Fibroblast of lung (primary cell): ENCODE results near the gene CUBN. TPM values are rescaled to one million over a fixed set of nuclear protein-coding genes. Genes with fewer than 3 reads are reported as not detected.
"Not testable (repeated sequence)": the region's sequence is repeated elsewhere in the genome, so short reads cannot be mapped to it uniquely, and the experiment has no call there.

ENCODE experiments used
- DNase-seq, 2 donors: peaks; one replicate each; pipeline versions ENCODE4 v3.0.0 to v3.0.0-alpha.2; 2010; ENCODE audit warnings: low read depth in 2 of 2
- H2AFZ ChIP-seq: 2 replicates; pipeline ENCODE4 v1.5.1; 2012; ENCODE audit warnings: low read length, control low read depth, inconsistent platforms
- H3K27ac ChIP-seq: 2 replicates; pipeline ENCODE4 v1.5.1; 2011; ENCODE audit warnings: low read length, control low read depth; ENCODE audit not compliant: insufficient read depth
- H3K27me3 ChIP-seq: 2 replicates; pipeline ENCODE4 v1.5.1; 2011; ENCODE audit warnings: mild to moderate bottlenecking, low read length; ENCODE audit not compliant: control insufficient read depth, insufficient read depth
- H3K36me3 ChIP-seq: 2 replicates; pipeline ENCODE4 v1.5.1; 2011; ENCODE audit warnings: low read length; ENCODE audit not compliant: control insufficient read depth, insufficient read depth
- H3K4me1 ChIP-seq: 2 replicates; pipeline ENCODE4 v1.5.1; 2011; ENCODE audit warnings: low read length; ENCODE audit not compliant: control insufficient read depth, insufficient read depth; ENCODE audit errors: extremely low read depth
- H3K4me2 ChIP-seq: 2 replicates; pipeline ENCODE4 v1.5.1; 2011; ENCODE audit warnings: low read length, control low read depth; ENCODE audit not compliant: insufficient read depth; ENCODE audit errors: extremely low read depth
- H3K4me3 ChIP-seq, 4 experiments: fragments of 200-600 bp in 1 of 4; sonication (generic) in 1 of 4; replicated peaks in 1 of 4; 2 replicates each; pipeline ENCODE4 v1.5.1; 2011 to 2016; ENCODE audit warnings: low read length in 4 of 4, low read depth in 3 of 4, mild to moderate bottlenecking in 3 of 4, control low read depth in 2 of 4, inconsistent platforms in 1 of 4, mixed read lengths in 1 of 4; ENCODE audit not compliant: insufficient read depth in 1 of 4; ENCODE audit errors: control extremely low read depth in 1 of 4
- H3K79me2 ChIP-seq: 2 replicates; pipeline ENCODE4 v1.5.1; 2012; ENCODE audit warnings: mild to moderate bottlenecking, low read length, inconsistent platforms; ENCODE audit not compliant: control insufficient read depth, insufficient read depth
- H3K9ac ChIP-seq: 2 replicates; pipeline ENCODE4 v1.5.1; 2011; ENCODE audit warnings: mild to moderate bottlenecking, low read length, control low read depth; ENCODE audit not compliant: insufficient read depth
- H3K9me3 ChIP-seq: 2 replicates; pipeline ENCODE4 v1.5.1; 2012; ENCODE audit warnings: low read depth, low read length; ENCODE audit not compliant: control insufficient read depth, insufficient read depth
- H4K20me1 ChIP-seq: 2 replicates; pipeline ENCODE4 v1.5.1; 2011; ENCODE audit warnings: low read length; ENCODE audit not compliant: control insufficient read depth, insufficient read depth; ENCODE audit errors: extremely low read depth
- EZH2 ChIP-seq: IDR thresholded peaks from 2 replicates; pipeline ENCODE4 v1.5.1; 2012; ENCODE audit warnings: low read length, control low read depth, mild to moderate bottlenecking; ENCODE audit errors: missing control alignments
- polyA plus RNA-seq, 2 donors: library from polyadenylated mRNA; depleted of rRNA in 1 of 2; stranded (reverse) in 1 of 2; unstranded in 1 of 2; fragments of >200 nt; gene quantifications; 2 replicates each; pipeline ENCODE4 v1.2.1, GENCODE V29; 2011 to 2012; ENCODE audit warnings: missing spikeins in 1 of 2
- total RNA-seq: library from RNA; depleted of rRNA; stranded (reverse); fragments of >200 nt; gene quantifications from 2 replicates; pipeline ENCODE4 v1.2.1, GENCODE V29; 2014
- TF ChIP-seq, protein P1 (sequence below), 2 donors: IDR thresholded peaks in 1 of 2; conservative IDR thresholded peaks in 1 of 2; 1 replicate in 1 of 2; 2 replicates in 1 of 2; pipeline ENCODE4 v1.5.1; 2011 to 2012; ENCODE audit warnings: low read length in 2 of 2, control low read depth in 1 of 2, inconsistent platforms in 1 of 2, low read depth in 1 of 2, mild to moderate bottlenecking in 1 of 2

CUBN gene
- total and polyA plus RNA-seq, 2 donors (not counting 1 experiment from before 2014, with no cell fraction given): 1.3 to 1.5 TPM

- H3K4me1 ChIP-seq: peaks cover 14% of the 10 kb centered on the region
- no peaks in the 10 kb centered on the region for H3K27me3 ChIP-seq
- no peaks in the 10 kb centered on the region for H3K79me2 ChIP-seq
- no peaks in the 10 kb centered on the region for H3K36me3 ChIP-seq
- H3K27ac ChIP-seq: peak overlapping the region; percentile 94
- H3K4me3 ChIP-seq: no peak overlapping the region
- no peak overlapping the region for H3K4me2 ChIP-seq
- TF ChIP-seq EZH2: no peak
- TF ChIP-seq, protein P1, sequence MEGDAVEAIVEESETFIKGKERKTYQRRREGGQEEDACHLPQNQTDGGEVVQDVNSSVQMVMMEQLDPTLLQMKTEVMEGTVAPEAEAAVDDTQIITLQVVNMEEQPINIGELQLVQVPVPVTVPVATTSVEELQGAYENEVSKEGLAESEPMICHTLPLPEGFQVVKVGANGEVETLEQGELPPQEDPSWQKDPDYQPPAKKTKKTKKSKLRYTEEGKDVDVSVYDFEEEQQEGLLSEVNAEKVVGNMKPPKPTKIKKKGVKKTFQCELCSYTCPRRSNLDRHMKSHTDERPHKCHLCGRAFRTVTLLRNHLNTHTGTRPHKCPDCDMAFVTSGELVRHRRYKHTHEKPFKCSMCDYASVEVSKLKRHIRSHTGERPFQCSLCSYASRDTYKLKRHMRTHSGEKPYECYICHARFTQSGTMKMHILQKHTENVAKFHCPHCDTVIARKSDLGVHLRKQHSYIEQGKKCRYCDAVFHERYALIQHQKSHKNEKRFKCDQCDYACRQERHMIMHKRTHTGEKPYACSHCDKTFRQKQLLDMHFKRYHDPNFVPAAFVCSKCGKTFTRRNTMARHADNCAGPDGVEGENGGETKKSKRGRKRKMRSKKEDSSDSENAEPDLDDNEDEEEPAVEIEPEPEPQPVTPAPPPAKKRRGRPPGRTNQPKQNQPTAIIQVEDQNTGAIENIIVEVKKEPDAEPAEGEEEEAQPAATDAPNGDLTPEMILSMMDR (conservative IDR thresholded peaks at IDR 0.05 in 1 of 2, IDR thresholded peaks at IDR 0.05 in 1 of 2; ENCODE audit: low read depth in 1 of 2, low read length in 2 of 2): no peak
- no peak overlapping the region for H3K9ac ChIP-seq
- no peak overlapping the region for H2AFZ ChIP-seq
- H3K9me3 ChIP-seq: no peaks in the 10 kb centered on the region
- no peaks in the 10 kb centered on the region for H4K20me1 ChIP-seq
- DNase-seq: peak in 1 of 2 donors; percentile 28
Observed at GRCh38 chr10:17021656-17022465, 107.8 kb downstream of the CUBN start.

GRCh38 chr10:17019696-17020095 lies 109.9 kb downstream of the CUBN start:
- H3K79me2 ChIP-seq: no peaks in the 10 kb centered on the region
- H2AFZ ChIP-seq: no peak overlapping the region
- H4K20me1 ChIP-seq: no peaks in the 10 kb centered on the region
- no peaks in the 10 kb centered on the region for H3K36me3 ChIP-seq
- H3K4me2 ChIP-seq: no peak overlapping the region
- no peak overlapping the region for H3K4me3 ChIP-seq
- DNase-seq: no peak
- no peak for TF ChIP-seq EZH2
- TF ChIP-seq, protein P1 (conservative IDR thresholded peaks at IDR 0.05 in 1 of 2, IDR thresholded peaks at IDR 0.05 in 1 of 2; ENCODE audit: low read depth in 1 of 2, low read length in 2 of 2): no peak
- H3K9ac ChIP-seq: no peak overlapping the region
- no peaks in the 10 kb centered on the region for H3K27me3 ChIP-seq
- H3K9me3 ChIP-seq: no peaks in the 10 kb centered on the region
- peaks cover 4% of the 10 kb centered on the region for H3K4me1 ChIP-seq
- H3K27ac ChIP-seq: no peak overlapping the region

DNA sequence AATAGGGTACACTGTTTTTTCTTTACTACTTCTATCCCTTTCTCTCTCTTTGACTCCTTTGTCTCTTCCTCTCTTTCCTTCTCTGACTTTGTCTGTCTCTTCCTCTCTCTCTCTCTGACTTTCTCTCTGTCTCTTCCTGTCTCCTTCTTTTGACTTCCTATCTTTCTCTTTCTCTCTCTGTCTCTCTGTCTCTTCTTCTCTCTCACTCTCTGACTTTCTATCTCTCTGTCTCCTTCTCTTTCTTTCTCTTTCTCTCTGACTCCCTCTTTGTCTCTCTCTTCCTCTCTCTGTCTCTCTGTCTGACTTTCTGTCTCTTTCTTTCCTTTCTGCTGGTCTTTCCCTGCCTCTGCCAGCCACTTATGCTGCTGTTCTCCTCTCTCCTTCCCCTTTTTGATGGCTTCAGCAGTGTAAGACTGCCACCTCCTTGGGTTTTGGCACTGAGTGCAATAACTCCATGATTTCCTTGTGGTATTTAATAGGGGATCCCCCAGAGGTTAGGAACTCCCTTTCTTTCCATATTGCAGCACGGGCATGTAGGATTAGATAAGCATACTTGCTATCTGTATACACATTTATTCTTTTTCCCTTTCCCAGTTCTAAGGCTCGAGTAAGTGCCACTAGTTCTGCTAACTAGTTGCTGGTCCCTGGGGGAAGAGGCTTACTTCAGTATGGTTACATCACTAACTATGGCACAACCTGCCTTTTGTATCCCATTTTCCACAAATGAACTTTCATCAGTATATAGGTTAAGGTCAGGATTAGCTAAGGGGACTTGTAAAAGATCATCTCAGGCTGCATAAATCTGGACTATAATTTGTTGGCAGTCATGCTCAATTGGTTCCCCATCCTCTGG lies 116.3 kb downstream of the CUBN start:
- not testable (repeated sequence) for H3K27ac ChIP-seq, H3K4me2 ChIP-seq, H3K36me3 ChIP-seq, DNase-seq, H3K9me3 ChIP-seq, H3K79me2 ChIP-seq, H4K20me1 ChIP-seq, H2AFZ ChIP-seq, H3K27me3 ChIP-seq, H3K9ac ChIP-seq, H3K4me3 ChIP-seq
- H3K4me1 ChIP-seq: peaks cover 17% of the 10 kb centered on the region

DNA sequence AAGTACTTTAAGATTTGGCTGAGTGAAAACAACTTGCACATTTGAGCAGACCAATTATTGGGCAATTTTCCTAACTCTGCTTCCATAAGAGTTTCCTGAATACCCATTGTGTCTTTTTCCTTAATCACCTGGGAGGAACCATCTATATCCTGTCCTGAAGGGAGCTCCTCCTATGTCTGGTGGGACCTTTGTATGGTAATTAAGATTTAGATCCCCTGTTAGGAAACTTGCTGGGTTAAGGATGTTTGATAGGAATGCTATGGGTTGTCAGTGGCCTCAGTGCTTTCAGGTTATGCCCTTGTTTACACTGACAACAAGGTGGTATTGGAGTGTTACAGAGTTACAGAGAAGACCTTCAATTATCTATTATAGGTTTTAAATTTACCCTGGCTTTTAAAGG lies 116.9 kb downstream of the CUBN start:
- not testable (repeated sequence) for H2AFZ ChIP-seq, H3K9me3 ChIP-seq, H3K27ac ChIP-seq, H3K4me3 ChIP-seq, H3K79me2 ChIP-seq, H3K36me3 ChIP-seq, H4K20me1 ChIP-seq, H3K9ac ChIP-seq, H3K4me2 ChIP-seq, H3K27me3 ChIP-seq, DNase-seq
- H3K4me1 ChIP-seq: peaks cover 22% of the 10 kb centered on the region
